Measurements from ENCODE around the gene CRPPA. TPM values are rescaled to one million over a fixed set of nuclear protein-coding genes. Genes with fewer than 3 reads are reported as not detected.

CRPPA gene
- total RNA-seq, result 1 to 10 TPM in 1 of 2 donors, under 1 TPM in 1; 1.00 to 1.7 TPM

GRCh38 chr7:16421333-16422102 is at the start of gene CRPPA:
Gene CRPPA (minus strand): TSS chr7:16421538. CDS start chr7:16421322, 216 bp downstream.

DNA sequence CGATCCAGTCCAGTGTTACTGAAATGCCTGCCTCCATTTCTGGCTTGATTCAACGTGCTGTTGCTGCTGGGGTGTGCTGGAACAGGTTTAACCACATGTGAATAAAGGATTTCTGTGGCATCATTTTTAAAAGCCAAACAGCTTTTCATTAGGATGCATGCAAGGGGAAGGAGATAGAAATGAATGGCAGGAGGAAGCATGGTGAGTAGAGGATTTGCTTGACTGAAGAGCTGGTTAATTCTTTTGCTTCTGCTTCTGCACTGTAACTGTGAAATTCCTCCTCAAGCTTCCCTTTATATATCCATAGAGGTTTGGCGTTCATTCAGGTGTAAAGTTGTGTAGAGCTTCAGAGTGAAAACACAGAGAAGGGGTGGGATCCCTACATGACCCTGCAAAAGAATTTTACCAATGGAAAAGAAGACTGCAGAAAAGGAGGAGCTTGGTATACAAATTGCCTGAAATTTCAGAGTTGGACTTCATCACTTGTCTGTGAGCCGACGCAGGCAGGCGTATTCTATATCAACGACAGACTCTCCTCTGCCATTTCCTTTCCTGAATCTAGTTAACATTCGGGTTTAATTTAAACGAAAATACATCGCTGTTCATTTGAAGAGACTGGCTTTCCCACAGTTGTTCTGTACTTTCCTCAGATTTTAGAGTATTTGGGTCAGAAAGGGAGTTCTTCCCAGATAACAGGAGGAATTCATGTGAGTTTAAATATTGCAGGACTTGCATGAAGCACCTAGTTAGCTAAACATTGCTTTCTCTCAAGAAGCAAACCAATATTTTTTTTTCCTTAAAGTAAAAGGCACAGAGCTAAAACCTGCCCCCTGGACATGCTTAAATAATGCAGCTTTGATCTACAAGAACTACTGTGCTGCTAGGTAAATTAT is 44.4 kb upstream of the CRPPA start, which contains the start of gene SOSTDC1:
SOSTDC1 (minus strand) TSS at position 270 of the 893 bp plus-strand sequence; CDS start at position 200, 70 bp downstream.

Small RNA genes lying within 50 kb of the gene (small RNA-seq; reads per million reads assigned to genes)
- 0 reads per million in 2 donors for gene AC005014.3

Other genes starting within 250 kb of the CRPPA start
- gene SOSTDC1, start 44.2 kb upstream of the CRPPA start, total RNA-seq, result not detected
- not detected for gene LRRC72, start 105.3 kb upstream of the CRPPA start, total RNA-seq
- 10 to 100 TPM; 16.9 to 17.6 TPM for gene ANKMY2, start 224.2 kb upstream of the CRPPA start, total RNA-seq
- gene BZW2, start 224.6 kb upstream of the CRPPA start, total RNA-seq, result 100 to 1,000 TPM in 1 of 2 donors, 10 to 100 TPM in 1; 56.1 to 109 TPM

Data from melanocyte of skin (primary cell).